GM18507 (cell line): ENCODE results near the gene NDUFB7.
"Not testable (repeated sequence)": the region's sequence is repeated elsewhere in the genome, so short reads cannot be mapped to it uniquely, and the experiment has no call there.

ENCODE experiments used
- DNase-seq: peaks from one replicate; pipeline ENCODE4 v3.0.0; 2011; ENCODE audit warnings: low read depth; ENCODE audit not compliant: insufficient read length; ENCODE audit errors: extremely low spot score
- FAIRE-seq: peaks from 2 replicates; lab custom pipeline; 2011; peaks lifted over from hg19 to GRCh38; lab: Jason Lieb, UNC

NDUFB7 gene

DNA sequence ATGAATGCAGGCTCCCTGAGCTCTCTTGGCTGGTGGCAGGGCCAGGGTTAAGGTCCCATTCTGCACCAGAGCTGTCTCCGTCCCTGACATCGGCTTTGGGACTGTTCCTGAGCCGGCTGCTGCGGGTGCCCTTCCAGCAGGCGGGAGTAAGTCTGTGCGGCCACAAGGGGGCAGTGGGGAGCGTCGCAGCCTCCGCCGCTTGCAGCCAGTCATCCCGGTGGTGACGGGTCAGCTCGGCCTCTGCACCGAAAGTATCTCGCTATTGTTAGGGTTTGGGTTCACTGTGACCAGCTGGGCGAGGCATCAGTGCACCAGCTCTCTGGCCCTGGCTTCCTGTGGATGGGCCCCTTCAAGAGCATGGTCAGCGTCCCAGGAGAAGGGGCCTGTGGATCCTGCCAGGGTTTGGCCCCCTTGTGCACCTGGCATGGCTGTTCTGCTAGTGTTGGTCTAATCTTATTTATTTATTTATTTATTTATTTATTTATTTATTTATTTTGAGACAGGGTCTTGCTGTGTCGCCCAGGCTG is 15.1 kb downstream of the NDUFB7 start:
- peak; percentile 82 for DNase-seq
- peak; percentile 90 for FAIRE-seq

DNA sequence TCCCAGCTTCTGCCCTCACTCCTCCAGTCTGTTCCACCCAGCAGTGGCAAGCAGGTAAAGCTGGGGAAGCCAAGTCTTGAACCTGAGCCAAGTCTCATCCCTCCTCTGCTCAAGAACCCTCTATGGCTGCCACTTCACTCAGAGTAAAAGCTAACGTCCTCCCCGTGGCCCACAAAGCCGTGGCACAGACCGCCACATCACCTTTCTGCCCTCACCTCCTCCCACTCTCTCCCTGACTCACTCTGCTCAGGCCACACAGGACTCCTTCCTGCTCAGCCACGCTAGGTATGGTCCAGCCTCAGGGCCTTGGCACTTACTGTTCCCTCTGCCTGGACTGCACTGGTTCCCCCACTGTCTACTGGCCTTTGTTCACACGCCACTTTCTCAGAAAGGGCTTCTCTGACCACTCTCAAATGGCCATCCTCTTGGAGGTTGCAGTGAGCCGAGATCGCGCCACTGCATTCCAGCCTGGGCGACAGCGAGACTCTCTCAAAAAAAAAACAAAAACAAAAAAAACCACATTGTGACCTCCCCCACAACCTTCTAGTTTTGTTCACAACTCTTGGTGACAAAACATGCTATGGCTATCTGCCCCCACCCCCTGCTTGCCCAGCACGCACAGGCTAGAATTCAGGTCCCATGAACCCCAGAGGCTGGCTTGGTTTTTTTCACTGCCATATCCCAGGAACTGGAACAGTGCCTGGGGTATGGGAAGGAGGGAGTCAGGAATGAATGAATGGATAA is 15.8 kb downstream of the NDUFB7 start:
- FAIRE-seq (peak; percentile 18), DNase-seq (no peak)

GRCh38 chr19:14554382-14554812 is 17.5 kb downstream of the NDUFB7 start:
- FAIRE-seq (no peak), DNase-seq (no peak)

DNA sequence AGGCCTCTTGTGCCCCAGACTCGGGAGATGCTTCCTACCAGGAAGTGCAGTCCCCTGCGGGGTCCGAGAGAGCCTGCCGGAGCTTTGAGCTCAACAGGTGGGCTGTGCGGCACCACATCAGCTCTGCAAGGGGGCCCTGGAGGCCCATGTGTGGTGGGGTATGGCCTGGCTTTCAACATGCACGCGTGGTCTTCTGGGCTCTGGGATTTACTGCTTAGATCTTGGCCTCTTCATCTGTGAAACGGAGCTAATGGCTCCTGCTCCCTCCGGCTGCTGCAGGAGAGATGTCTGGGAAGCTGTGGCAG is 18.0 kb downstream of the NDUFB7 start:
- DNase-seq (no peak), FAIRE-seq (no peak)

DNA sequence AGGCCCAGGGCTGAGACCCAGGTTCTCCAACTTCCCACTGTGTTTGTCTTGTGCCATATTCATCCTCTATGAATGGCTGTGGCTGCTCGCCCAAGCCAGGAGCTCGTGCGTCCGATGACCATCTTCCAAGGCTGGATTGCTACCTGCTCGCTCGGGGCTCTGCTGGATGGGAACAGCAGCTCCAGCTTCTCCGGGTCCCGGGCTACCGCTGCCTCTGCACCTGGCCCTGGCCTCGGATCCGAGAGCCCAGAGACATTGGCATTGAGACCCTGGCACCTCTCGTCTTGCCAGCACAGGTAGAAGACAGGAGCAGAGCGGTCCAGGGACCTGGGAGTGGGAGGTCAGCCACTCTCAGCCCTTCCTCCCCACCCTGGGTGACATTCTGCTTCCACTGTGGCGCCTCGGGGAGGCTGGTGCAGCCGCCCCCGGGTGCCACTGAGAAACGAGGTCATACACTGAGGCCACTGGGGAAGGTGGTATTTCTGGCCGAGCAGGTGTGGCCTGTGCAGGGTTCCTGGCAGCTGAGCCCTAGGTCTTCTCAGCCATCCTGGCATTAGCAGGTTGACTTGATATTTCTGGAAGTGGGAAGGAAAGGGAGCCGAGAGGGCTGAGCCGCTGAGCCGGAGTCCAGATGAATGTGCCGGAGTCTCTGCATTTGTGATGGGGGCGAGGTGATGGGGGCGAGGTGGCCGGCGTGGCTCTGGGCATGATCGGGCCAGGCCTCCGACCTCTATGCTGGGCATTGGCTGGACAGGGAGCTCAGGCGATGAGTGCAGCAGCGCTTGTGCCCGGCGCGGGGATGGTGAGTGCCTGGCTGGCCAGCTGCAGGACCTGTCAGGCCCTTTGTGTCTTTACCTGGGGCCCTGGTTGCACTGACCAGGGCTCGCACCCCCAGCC is 18.6 kb downstream of the NDUFB7 start:
- DNase-seq: no peak
- no peak for FAIRE-seq

DNA sequence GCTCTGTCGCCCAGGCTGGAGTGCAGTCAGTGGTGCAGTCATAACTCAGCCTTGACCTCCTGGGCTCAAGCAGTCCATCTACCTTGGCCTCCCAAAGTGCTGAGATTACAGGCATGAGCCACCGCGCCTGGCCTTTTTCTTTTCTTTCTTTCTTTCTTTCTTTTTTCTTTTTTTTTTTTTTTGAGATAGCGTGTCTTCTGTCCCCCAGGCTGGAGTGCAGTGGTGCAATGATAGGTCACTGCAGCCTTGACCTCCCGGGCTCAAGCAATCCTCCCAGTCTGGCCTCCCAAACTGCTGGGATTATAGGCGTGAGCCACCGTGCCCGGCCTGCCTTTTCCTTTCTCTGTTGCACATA is 19.9 kb downstream of the NDUFB7 start:
- FAIRE-seq, DNase-seq: not testable (repeated sequence)

DNA sequence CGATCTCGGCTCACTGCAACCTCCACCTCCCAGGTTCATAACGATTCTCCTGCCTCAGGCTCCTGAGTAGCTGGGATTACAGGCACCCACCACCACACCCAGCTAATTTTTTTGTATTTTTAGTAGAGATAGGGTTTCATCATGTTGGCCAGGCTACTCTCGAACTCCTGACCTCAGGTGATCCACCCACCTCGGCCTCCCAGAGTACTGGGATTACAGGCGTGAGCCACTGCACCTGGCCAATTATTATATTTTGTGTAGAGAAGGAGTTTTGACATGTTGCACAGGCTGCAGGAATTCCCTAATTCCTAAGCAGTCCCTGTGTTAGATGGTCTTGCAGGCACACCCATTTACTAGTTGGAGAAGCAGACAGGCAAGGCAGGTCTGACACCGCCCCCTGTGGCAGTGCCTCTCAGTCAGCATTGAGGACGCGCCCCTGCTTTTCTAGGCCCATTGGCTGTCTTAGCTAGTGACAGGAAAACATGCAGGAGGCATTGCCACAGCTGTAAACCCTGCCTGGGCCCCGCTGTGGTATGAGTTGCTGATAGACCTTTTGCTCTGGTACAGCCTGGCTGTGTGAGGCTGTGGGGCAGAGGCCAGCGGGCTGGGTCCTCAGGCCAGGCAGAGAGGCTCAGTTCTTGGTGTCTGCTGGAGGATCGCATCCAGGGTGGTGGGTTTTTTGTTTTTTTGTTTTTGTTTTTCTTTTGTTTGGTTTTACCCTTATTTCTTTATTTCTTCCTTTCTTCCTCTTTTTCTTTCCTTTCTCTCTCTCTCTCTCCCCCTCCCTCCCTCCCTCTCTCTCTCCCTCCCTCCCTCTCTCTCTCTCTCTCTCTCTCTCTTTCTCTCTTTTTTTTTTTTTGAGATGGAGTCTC is 20.5 kb downstream of the NDUFB7 start:
- not testable (repeated sequence) for FAIRE-seq, DNase-seq

DNA sequence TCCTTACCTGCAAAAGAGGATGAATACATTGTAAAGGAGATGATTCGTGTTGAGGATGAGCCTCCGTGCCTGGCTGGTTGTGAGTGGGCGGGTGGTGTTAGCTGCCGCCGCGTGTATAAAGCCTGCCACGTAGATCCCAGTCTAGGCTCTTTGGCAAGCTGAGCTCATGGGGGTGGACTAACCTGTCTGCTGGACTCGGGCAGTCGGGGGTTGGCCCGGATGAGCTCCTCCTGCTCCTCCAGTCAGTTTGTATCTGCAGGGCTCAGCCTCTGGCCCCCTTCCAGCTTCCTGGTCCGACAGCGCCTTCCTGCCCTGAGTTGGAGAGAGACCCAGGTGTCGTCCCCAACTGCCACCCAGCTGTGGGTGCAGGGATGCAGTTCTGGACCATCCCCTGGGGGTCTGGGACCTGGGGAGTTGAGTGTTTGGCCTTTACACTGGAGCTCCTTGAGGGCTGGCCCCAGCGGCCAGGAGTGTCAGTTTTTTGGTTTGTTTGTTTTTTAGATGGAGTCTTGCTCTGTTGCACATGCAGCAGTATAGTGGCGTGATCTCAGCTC is 21.6 kb downstream of the NDUFB7 start:
- DNase-seq (no peak), FAIRE-seq (no peak)

DNA sequence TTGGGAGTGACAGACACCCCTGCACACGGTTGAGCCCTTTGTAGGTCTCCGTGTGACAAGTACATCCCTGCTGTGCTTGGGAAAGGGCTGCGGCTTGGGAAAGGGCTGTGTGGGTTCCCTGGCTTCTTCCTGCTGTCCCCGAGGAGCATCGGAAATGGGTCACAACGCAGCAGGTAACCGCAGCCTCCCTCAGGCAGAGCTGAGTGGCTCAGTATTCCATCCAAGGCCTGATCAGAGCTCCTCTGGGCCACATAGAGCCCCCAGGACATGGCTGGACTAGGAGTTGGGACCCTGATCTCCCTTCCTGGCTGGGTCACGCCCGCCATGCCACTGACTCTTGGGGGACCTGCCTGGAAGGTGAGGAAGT is 26.2 kb downstream of the NDUFB7 start:
- FAIRE-seq (no peak), DNase-seq (no peak)

GRCh38 chr19:14544977-14545715 is 26.7 kb downstream of the NDUFB7 start:
- FAIRE-seq (no peak), DNase-seq (no peak)

GRCh38 chr19:14544047-14544446 is 27.8 kb downstream of the NDUFB7 start:
- DNase-seq (no peak), FAIRE-seq (no peak)

DNA sequence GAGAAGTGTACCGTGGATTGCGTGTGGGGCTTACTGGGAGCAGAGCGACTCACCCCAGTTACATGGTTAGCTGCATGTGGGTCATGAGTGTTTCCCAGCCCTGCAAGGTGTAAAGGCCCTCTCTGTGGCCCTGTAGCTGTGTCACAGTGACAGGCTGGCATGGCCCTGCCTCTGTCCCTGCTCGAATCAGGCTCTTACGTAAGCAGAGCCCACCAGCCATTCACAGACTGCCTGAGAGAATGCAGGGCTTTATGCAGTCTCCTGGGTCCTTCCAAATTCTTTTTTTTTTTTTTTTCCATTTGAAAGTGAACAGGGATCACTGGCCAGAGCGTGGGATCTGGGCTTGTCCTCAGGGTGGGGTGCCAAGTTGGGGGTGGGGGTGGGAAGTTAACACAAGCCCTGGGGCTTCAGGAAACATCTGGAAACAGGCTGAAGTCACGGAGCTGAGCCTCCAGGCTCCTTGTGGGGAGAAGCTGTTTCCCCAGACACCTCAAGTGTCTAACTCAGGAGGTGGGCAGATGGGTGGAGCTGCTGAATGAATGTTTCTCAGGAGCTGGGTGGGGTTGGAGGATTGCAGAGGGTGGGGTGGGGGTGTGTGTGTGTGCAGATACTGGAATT is 29.0 kb downstream of the NDUFB7 start:
- FAIRE-seq (no peak), DNase-seq (no peak)

- DNase-seq, FAIRE-seq: not testable (repeated sequence)
Observed at GRCh38 chr19:14541979-14542378, 29.9 kb downstream of the NDUFB7 start.

GRCh38 chr19:14540741-14541525 is 30.9 kb downstream of the NDUFB7 start:
- DNase-seq (no peak), FAIRE-seq (no peak)

- DNase-seq (no peak), FAIRE-seq (no peak)
Observed at GRCh38 chr19:14536926-14537692, 34.8 kb downstream of the NDUFB7 start.

DNA sequence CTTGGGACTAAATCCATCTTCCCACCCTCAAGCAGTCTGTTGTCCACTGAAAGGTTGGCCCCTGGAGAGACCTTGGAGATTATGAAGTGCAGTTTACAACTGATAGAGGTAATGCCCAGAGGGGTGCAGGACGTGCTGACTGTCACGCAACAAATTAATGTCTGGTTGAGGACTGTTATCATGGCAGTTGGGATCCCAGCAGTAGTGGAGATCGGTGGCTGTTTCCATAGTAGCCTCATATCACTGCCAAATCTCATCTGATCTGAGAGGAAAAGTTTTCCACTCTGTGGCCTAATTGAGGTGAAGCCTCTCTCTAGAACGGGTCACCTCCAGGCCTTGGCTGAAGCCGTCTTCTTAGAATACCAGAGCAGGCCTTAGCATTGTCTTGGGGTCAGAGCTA is 38.4 kb downstream of the NDUFB7 start:
- FAIRE-seq (no peak), DNase-seq (no peak)

GRCh38 chr19:14530506-14530905 is 41.4 kb downstream of the NDUFB7 start:
- FAIRE-seq (no peak), DNase-seq (no peak)
